ENCODE results near the gene PTGR3.

DNA sequence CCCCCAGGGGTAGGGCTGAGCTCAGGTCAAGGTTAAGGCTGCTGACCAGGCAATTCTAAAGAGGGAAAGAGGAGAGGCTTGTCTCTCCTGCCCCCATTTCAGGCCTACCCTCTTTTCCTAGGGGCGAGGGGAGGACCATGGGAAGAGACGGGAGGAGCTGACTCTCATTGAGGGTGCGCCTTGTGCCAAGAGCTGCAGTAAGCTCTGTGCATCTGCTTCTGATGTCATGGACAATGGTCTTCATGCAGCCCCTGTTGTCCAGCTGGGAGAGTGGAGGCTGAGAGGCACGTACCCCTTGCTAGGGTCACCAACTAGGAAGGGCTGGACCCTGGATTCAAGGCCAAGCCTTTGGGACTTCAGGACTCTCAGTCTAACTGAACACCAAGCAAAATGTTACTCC is 45.2 kb downstream of the PTGR3 start:
- TF ChIP-seq POLR2AphosphoS5 (IDR thresholded peaks at IDR 0.05; ENCODE audit: low read depth, low read length) (no peak), POLR2A (IDR thresholded peaks at IDR 0.05; ENCODE audit: low read depth, low read length) (no peak), TAF1 (IDR thresholded peaks at IDR 0.05; ENCODE audit: borderline replicate concordance, low read depth, low read length) (no peak)
